ENCODE data around the gene DNAJB5.

DNA sequence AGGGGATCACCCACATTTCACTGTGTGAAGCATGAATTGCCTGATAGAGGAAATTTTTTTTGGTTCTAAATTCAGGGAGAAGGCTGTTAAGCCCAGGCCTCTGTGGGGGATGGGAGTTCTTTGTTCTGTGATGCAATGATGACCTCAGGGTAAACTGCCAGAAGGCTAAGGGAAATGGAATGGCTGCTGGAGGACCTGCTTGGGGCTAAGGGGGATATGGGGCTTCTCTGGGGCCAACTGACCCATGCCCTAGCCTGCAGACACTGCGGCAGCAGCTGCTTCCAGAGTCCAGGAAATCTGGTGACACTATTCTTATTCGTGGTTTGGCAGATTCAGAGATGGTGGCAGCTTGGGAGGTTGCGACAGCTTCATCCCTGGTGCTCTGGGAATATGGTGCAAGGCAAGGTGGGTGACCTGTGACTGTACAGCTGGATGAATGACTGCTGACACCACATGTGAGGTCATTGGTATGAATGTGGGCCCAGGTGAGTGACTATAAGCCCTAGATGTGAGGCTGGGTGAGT lies 52.6 kb downstream of the DNAJB5 start:
- TF ChIP-seq YY1 (IDR thresholded peaks at IDR 0.05; ENCODE audit: insufficient read depth, insufficient read length) (no peak), ZNF274 (IDR thresholded peaks at IDR 0.05; ENCODE audit: low read depth, low read length) (no peak), SUZ12 (IDR thresholded peaks at IDR 0.05; ENCODE audit: extremely low read depth, insufficient read depth, insufficient read length) (no peak)
